ENCODE measurements around the gene BSPRY.
A peak's percentile ranks its signal among the peaks of the same experiment; 100 is the strongest.

BSPRY gene

GRCh38 chr9:113393281-113393680 is 43.9 kb downstream of the BSPRY start:
- H3K4me3 ChIP-seq (ENCODE audit: low read depth, low read length) = no peak overlapping the region
- DNase-seq (ENCODE audit: low read depth) = no peak
- TF ChIP-seq, protein P1, sequence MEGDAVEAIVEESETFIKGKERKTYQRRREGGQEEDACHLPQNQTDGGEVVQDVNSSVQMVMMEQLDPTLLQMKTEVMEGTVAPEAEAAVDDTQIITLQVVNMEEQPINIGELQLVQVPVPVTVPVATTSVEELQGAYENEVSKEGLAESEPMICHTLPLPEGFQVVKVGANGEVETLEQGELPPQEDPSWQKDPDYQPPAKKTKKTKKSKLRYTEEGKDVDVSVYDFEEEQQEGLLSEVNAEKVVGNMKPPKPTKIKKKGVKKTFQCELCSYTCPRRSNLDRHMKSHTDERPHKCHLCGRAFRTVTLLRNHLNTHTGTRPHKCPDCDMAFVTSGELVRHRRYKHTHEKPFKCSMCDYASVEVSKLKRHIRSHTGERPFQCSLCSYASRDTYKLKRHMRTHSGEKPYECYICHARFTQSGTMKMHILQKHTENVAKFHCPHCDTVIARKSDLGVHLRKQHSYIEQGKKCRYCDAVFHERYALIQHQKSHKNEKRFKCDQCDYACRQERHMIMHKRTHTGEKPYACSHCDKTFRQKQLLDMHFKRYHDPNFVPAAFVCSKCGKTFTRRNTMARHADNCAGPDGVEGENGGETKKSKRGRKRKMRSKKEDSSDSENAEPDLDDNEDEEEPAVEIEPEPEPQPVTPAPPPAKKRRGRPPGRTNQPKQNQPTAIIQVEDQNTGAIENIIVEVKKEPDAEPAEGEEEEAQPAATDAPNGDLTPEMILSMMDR (IDR thresholded peaks at IDR 0.05; ENCODE audit: insufficient read depth, low read depth, low read length, missing control alignments) = no peak

- TF ChIP-seq, protein P1 (IDR thresholded peaks at IDR 0.05; ENCODE audit: insufficient read depth, low read depth, low read length, missing control alignments) = no peak
- H3K4me3 ChIP-seq (ENCODE audit: low read depth, low read length) = no peak overlapping the region
- no peak for DNase-seq (ENCODE audit: low read depth)
Observed at GRCh38 chr9:113395000-113395861, 45.9 kb downstream of the BSPRY start.

GRCh38 chr9:113397203-113397631 is 47.9 kb downstream of the BSPRY start:
- TF ChIP-seq, protein P1 (IDR thresholded peaks at IDR 0.05; ENCODE audit: insufficient read depth, low read depth, low read length, missing control alignments) = no peak
- no peak for DNase-seq (ENCODE audit: low read depth)
- no peak overlapping the region for H3K4me3 ChIP-seq (ENCODE audit: low read depth, low read length)

GRCh38 chr9:113398796-113399195 is 49.5 kb downstream of the BSPRY start:
- TF ChIP-seq, protein P1 (IDR thresholded peaks at IDR 0.05; ENCODE audit: insufficient read depth, low read depth, low read length, missing control alignments) = no peak
- H3K4me3 ChIP-seq (ENCODE audit: low read depth, low read length) = no peak overlapping the region
- DNase-seq (ENCODE audit: low read depth) = no peak

- TF ChIP-seq, protein P1 (IDR thresholded peaks at IDR 0.05; ENCODE audit: insufficient read depth, low read depth, low read length, missing control alignments) = no peak
- no peak for DNase-seq (ENCODE audit: low read depth)
- H3K4me3 ChIP-seq (ENCODE audit: low read depth, low read length) = no peak overlapping the region
Observed at GRCh38 chr9:113399646-113400200, 50.4 kb downstream of the BSPRY start.

DNA sequence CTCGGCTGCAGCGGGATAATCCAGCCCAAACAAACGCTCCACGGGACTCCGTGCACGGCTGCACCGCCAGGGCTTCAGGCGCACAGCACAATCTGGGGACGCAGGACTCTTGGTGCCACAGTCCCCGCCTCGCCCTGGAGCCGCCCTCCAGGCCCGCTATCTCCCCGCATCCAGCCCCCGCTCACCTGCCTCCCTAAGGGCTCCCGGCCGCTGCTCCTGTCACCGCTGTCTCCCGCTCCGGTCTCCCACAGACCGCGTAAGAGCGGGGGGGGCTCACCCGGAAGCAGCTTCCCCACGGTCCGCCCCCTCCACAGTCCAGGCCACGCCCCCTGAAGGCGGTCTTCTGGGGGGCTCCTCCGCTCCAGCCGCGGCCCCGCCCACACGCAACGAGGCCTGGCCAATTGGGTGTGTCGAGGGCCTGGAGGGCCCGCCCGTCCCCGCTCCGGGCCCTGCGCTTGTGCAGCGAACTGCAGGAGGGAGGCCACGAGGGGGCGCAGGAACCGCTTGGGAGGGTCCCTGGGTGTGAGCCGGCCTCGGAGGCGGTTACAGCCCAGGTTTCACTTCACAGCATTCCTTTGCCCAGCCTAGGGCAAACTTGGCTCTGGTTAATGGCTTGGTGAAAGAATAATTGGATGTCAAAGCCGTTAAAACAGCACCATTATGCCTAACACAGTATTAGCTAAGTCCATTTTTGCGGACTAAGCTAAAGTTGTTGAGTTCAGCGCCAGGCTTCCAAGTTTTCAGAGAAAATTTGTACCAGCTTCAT is 51.9 kb downstream of the BSPRY start, which contains the start of gene ALAD:
ALAD (minus strand) TSS at position 258 of the 766 bp plus-strand sequence. CDS start 7,725 bp downstream, outside the sequence.
- H3K4me3 ChIP-seq (ENCODE audit: low read depth, low read length) = peak within 1 kb of the TSS; percentile 98
- TF ChIP-seq, protein P1 (IDR thresholded peaks at IDR 0.05; ENCODE audit: insufficient read depth, low read depth, low read length, missing control alignments) = peak; percentile 95
- peak; percentile 99 for DNase-seq (ENCODE audit: low read depth)
